ENCODE results near the gene SGPP2.

SGPP2 gene

GRCh38 chr2:222424276-222424728 is at the start of gene SGPP2:
SGPP2 (plus strand) TSS chr2:222424543; CDS start chr2:222424603, 60 bp downstream.
- H3K27ac ChIP-seq, result no peak within 1 kb of the TSS

GRCh38 chr2:222375798-222376197 is 48.5 kb upstream of the SGPP2 start:
- TF ChIP-seq ZFX (IDR thresholded peaks at IDR 0.05; ENCODE audit: borderline replicate concordance) (no peak), CTCF (IDR thresholded peaks at IDR 0.05) (no peak)
- H3K27ac ChIP-seq, result no peak overlapping the region

More at GRCh38 chr2:222424276-222424728, at the start of gene SGPP2:
- no peak for TF ChIP-seq ZFX (IDR thresholded peaks at IDR 0.05; ENCODE audit: borderline replicate concordance)
- TF ChIP-seq CTCF (IDR thresholded peaks at IDR 0.05), result no peak

GRCh38 chr2:222380456-222380855 is 43.9 kb upstream of the SGPP2 start:
- TF ChIP-seq CTCF (IDR thresholded peaks at IDR 0.05) (no peak), ZFX (IDR thresholded peaks at IDR 0.05; ENCODE audit: borderline replicate concordance) (no peak)
- H3K27ac ChIP-seq, result no peak overlapping the region

- TF ChIP-seq CTCF (IDR thresholded peaks at IDR 0.05) (no peak), ZFX (IDR thresholded peaks at IDR 0.05; ENCODE audit: borderline replicate concordance) (no peak)
- H3K27ac ChIP-seq, result no peak overlapping the region
These were observed 42.8 kb upstream of the SGPP2 start for GRCh38 chr2:222381566-222381965.

- no peak overlapping the region for H3K27ac ChIP-seq
- no peak for TF ChIP-seq ZFX (IDR thresholded peaks at IDR 0.05; ENCODE audit: borderline replicate concordance)
- no peak for TF ChIP-seq CTCF (IDR thresholded peaks at IDR 0.05)
These were observed 41.1 kb upstream of the SGPP2 start for GRCh38 chr2:222383255-222383654.

- TF ChIP-seq ZFX (IDR thresholded peaks at IDR 0.05; ENCODE audit: borderline replicate concordance) (no peak), CTCF (IDR thresholded peaks at IDR 0.05) (no peak)
These were observed 32.5 kb upstream of the SGPP2 start for GRCh38 chr2:222391743-222392285.

GRCh38 chr2:222393733-222394267 is 30.5 kb upstream of the SGPP2 start:
- TF ChIP-seq ZFX (IDR thresholded peaks at IDR 0.05; ENCODE audit: borderline replicate concordance) (no peak), CTCF (IDR thresholded peaks at IDR 0.05) (no peak)
- H3K27ac ChIP-seq, result no peak overlapping the region

More at GRCh38 chr2:222391743-222392285, 32.5 kb upstream of the SGPP2 start:
- no peak overlapping the region for H3K27ac ChIP-seq

Measured in 22Rv1 (cell line).